ENCODE results near the gene WRAP53.

WRAP53 gene

DNA sequence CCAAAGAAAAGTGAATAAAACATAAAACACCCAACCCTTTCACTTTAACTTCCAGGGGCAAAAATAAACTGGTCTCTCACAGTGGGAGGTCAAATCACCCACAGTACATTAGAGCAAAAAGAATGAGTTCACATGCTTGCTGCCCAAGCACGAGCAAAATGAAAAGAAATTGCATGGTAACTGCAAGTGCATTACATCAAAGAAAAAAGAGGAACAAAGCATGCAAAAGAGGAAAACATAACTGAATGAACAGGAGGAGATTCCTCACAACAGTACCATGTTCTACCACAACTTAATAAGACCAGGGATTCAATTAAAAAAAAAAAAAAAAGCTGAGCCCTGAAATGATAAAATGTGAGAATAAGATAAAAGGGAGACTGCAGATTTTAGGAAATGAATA is 41.5 kb downstream of the WRAP53 start:
- TF ChIP-seq, protein P1, sequence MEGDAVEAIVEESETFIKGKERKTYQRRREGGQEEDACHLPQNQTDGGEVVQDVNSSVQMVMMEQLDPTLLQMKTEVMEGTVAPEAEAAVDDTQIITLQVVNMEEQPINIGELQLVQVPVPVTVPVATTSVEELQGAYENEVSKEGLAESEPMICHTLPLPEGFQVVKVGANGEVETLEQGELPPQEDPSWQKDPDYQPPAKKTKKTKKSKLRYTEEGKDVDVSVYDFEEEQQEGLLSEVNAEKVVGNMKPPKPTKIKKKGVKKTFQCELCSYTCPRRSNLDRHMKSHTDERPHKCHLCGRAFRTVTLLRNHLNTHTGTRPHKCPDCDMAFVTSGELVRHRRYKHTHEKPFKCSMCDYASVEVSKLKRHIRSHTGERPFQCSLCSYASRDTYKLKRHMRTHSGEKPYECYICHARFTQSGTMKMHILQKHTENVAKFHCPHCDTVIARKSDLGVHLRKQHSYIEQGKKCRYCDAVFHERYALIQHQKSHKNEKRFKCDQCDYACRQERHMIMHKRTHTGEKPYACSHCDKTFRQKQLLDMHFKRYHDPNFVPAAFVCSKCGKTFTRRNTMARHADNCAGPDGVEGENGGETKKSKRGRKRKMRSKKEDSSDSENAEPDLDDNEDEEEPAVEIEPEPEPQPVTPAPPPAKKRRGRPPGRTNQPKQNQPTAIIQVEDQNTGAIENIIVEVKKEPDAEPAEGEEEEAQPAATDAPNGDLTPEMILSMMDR (IDR thresholded peaks at IDR 0.05; ENCODE audit: low read depth, low read length, missing control alignments): no peak
- no peak for DNase-seq (ENCODE audit: low read depth)
- H3K4me3 ChIP-seq (ENCODE audit: low read depth, low read length): no peak overlapping the region

GRCh38 chr17:7732981-7733539 is 44.8 kb downstream of the WRAP53 start:
- H3K4me3 ChIP-seq (ENCODE audit: low read depth, low read length): no peak overlapping the region
- TF ChIP-seq, protein P1 (IDR thresholded peaks at IDR 0.05; ENCODE audit: low read depth, low read length, missing control alignments): no peak
- DNase-seq (ENCODE audit: low read depth): no peak

GRCh38 chr17:7737601-7738000 is 49.3 kb downstream of the WRAP53 start:
- H3K4me3 ChIP-seq (ENCODE audit: low read depth, low read length): no peak overlapping the region
- DNase-seq (ENCODE audit: low read depth): no peak
- TF ChIP-seq, protein P1 (IDR thresholded peaks at IDR 0.05; ENCODE audit: low read depth, low read length, missing control alignments): no peak

DNA sequence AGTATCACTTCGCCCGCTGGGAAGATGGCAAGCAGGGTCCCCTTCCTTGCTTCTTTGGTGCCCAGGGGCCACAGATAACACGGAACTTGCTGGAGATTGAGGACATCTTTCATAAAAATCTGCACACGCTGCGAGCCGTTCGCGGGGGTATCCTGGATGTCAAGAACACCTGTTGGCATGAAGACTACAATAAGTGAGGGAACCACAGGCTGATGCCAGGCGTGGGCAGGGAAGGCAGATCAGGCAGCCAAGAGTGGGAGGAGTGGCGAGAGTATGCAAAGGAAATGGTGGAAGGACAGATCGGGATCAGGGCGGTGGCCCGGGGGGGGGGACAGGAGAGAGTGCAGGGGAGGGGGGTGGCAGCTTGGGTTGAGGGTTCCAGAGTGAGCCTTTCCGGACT is 51.5 kb downstream of the WRAP53 start:
- no peak for DNase-seq (ENCODE audit: low read depth)
- H3K4me3 ChIP-seq (ENCODE audit: low read depth, low read length): no peak overlapping the region
- TF ChIP-seq, protein P1 (IDR thresholded peaks at IDR 0.05; ENCODE audit: low read depth, low read length, missing control alignments): no peak

DNA sequence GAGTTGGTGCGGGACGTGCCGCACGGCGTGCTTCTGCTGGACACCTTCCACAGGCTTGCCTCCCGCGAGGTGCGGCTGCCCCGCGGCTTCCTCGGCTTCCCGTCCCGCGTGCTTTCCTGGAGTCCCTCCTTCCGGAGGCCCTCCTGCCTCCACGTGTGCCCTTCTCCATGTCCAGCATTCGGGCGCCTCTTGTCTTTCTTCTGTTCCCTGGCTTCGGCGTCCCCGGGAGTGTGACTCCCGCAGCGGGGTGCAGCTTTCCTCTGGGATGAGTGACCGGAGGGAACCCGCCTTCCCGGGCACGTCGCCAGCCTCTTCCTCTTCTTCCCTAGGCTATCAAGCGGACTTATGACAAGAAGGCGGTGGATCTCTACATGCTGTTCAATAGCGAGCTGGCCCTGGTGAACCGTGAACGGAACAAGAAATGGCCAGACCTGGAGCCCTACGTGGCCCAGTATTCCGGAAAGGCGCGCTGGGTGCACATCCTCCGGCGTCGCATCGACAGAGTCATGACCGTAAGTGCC is 52.3 kb downstream of the WRAP53 start:
- TF ChIP-seq, protein P1 (IDR thresholded peaks at IDR 0.05; ENCODE audit: low read depth, low read length, missing control alignments): no peak
- H3K4me3 ChIP-seq (ENCODE audit: low read depth, low read length): no peak overlapping the region

GRCh38 chr17:7742729-7743128 is 54.5 kb downstream of the WRAP53 start:
- no peak for DNase-seq (ENCODE audit: low read depth)
- no peak overlapping the region for H3K4me3 ChIP-seq (ENCODE audit: low read depth, low read length)
- TF ChIP-seq, protein P1 (IDR thresholded peaks at IDR 0.05; ENCODE audit: low read depth, low read length, missing control alignments): no peak

More for the DNA sequence above, 52.3 kb downstream of the WRAP53 start:
- no peak for DNase-seq (ENCODE audit: low read depth)

DNA sequence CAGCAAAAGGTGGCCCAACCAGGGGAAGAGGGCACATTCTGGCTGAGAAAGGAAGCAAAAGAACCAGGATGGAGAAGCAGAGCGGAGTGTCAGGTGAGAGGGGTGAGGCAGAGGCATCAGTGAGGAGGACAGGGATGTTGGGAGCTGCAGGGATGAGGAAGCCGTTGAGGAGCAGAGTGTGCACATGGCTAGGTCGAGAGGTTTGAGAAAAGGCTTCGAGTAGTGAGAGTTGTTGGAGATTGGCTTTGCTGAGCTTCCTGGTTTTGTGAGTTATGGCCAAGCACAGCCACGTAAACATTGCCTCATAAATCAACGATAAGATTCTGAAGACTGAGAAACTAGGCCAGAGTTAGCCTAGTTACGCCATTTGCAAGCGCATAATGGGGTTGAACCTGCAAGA is 56.1 kb downstream of the WRAP53 start:
- TF ChIP-seq, protein P1 (IDR thresholded peaks at IDR 0.05; ENCODE audit: low read depth, low read length, missing control alignments): no peak
- no peak for DNase-seq (ENCODE audit: low read depth)
- no peak overlapping the region for H3K4me3 ChIP-seq (ENCODE audit: low read depth, low read length)
